ENCODE results near the gene PACS2.

Gene PACS2

GRCh38 chr14:105347587-105347968, 33.0 kb downstream of the PACS2 start:
- Histone ChIP-seq H4K20me1 (ENCODE audit: insufficient read depth) (no peaks in the 10 kb centered on the region), H3K27ac (no peak overlapping the region), H3K9ac (no peak overlapping the region), H3K4me1 (ENCODE audit: low read depth, poor library complexity, severe bottlenecking) (peaks cover 6% of the 10 kb centered on the region), H2AFZ (ENCODE audit: low read depth) (no peak overlapping the region), H3K79me2 (ENCODE audit: insufficient read depth, low read depth) (no peaks in the 10 kb centered on the region; the same call in 1 of the 2 replicates), H3K4me2 (no peak overlapping the region), H3K4me3 (IDR thresholded peaks at IDR 0.05; ENCODE audit: insufficient read depth, low read depth, low read length) (no peak overlapping the region), H3K36me3 (ENCODE audit: insufficient read depth) (no peaks in the 10 kb centered on the region), H3K27me3 (ENCODE audit: insufficient read depth, low read depth) (no peaks in the 10 kb centered on the region)
- TF ChIP-seq CTCF (conservative IDR thresholded peaks at IDR 0.05; ENCODE audit: low read depth, low read length), result no peak

- H3K4me3 ChIP-seq (IDR thresholded peaks at IDR 0.05; ENCODE audit: insufficient read depth, low read depth, low read length), result no peak overlapping the region
- no peaks in the 10 kb centered on the region; the same call in 1 of the 2 replicates for H3K79me2 ChIP-seq (ENCODE audit: insufficient read depth, low read depth)
- H4K20me1 ChIP-seq (ENCODE audit: insufficient read depth), result no peaks in the 10 kb centered on the region
- no peak overlapping the region for H3K9ac ChIP-seq
- no peaks in the 10 kb centered on the region for H3K36me3 ChIP-seq (ENCODE audit: insufficient read depth)
- H3K27ac ChIP-seq, result no peak overlapping the region
- no peaks in the 10 kb centered on the region for H3K27me3 ChIP-seq (ENCODE audit: insufficient read depth, low read depth)
- H3K4me2 ChIP-seq, result no peak overlapping the region
- peaks cover 6% of the 10 kb centered on the region for H3K4me1 ChIP-seq (ENCODE audit: low read depth, poor library complexity, severe bottlenecking)
- no peak for TF ChIP-seq CTCF (conservative IDR thresholded peaks at IDR 0.05; ENCODE audit: low read depth, low read length)
- no peak overlapping the region for H2AFZ ChIP-seq (ENCODE audit: low read depth)
These were observed 33.8 kb downstream of the PACS2 start for GRCh38 chr14:105348169-105348944.

- Histone ChIP-seq H3K4me3 (IDR thresholded peaks at IDR 0.05; ENCODE audit: insufficient read depth, low read depth, low read length) (no peak overlapping the region), H3K27ac (no peak overlapping the region), H3K4me2 (no peak overlapping the region)
These were observed 34.6 kb downstream of the PACS2 start for GRCh38 chr14:105348945-105349699.

GRCh38 chr14:105349992-105350391, 35.4 kb downstream of the PACS2 start:
- Histone ChIP-seq H3K4me3 (IDR thresholded peaks at IDR 0.05; ENCODE audit: insufficient read depth, low read depth, low read length) (no peak overlapping the region), H3K27ac (no peak overlapping the region), H3K36me3 (ENCODE audit: insufficient read depth) (no peaks in the 10 kb centered on the region), H4K20me1 (ENCODE audit: insufficient read depth) (no peaks in the 10 kb centered on the region), H3K79me2 (ENCODE audit: insufficient read depth, low read depth) (no peaks in the 10 kb centered on the region; the same call in 1 of the 2 replicates), H3K9ac (no peak overlapping the region), H2AFZ (ENCODE audit: low read depth) (no peak overlapping the region), H3K4me2 (no peak overlapping the region), H3K27me3 (ENCODE audit: insufficient read depth, low read depth) (no peaks in the 10 kb centered on the region), H3K4me1 (ENCODE audit: low read depth, poor library complexity, severe bottlenecking) (peaks cover 6% of the 10 kb centered on the region)
- no peak for TF ChIP-seq CTCF (conservative IDR thresholded peaks at IDR 0.05; ENCODE audit: low read depth, low read length)

More at GRCh38 chr14:105348945-105349699, 34.6 kb downstream of the PACS2 start:
- H4K20me1 ChIP-seq (ENCODE audit: insufficient read depth), result no peaks in the 10 kb centered on the region
- TF ChIP-seq CTCF (conservative IDR thresholded peaks at IDR 0.05; ENCODE audit: low read depth, low read length), result no peak
- no peaks in the 10 kb centered on the region; the same call in 1 of the 2 replicates for H3K79me2 ChIP-seq (ENCODE audit: insufficient read depth, low read depth)
- no peak overlapping the region for H3K9ac ChIP-seq
- H3K36me3 ChIP-seq (ENCODE audit: insufficient read depth), result no peaks in the 10 kb centered on the region
- H3K27me3 ChIP-seq (ENCODE audit: insufficient read depth, low read depth), result no peaks in the 10 kb centered on the region
- H3K4me1 ChIP-seq (ENCODE audit: low read depth, poor library complexity, severe bottlenecking), result peaks cover 6% of the 10 kb centered on the region
- H2AFZ ChIP-seq (ENCODE audit: low read depth), result no peak overlapping the region

Data from KMS-11 (cell line).